HCT116 (cell line): Measurements from ENCODE around the gene RBM20.

Experiments
- ATF3 ChIP-seq: IDR thresholded peaks from 2 replicates; pipeline ENCODE4 v1.6.1; 2012
- CEBPB ChIP-seq: IDR thresholded peaks from 2 replicates; pipeline ENCODE4 v1.6.1; 2012; ENCODE audit warnings: low read depth
- CTCF ChIP-seq, 3 experiments: fragments of 200-600 bp in 1 of 3; sonication (generic) in 1 of 3; IDR thresholded peaks in 2 of 3; conservative IDR thresholded peaks in 1 of 3; 2 replicates each; pipeline ENCODE4 v1.5.1; 2012 to 2017; ENCODE audit warnings: low read depth in 2 of 3, low read length in 2 of 3, antibody characterized with exemption in 1 of 3, borderline replicate concordance in 1 of 3, control low read depth in 1 of 3, mild to moderate bottlenecking in 1 of 3, mixed read lengths in 1 of 3, mixed run types in 1 of 3, moderate library complexity in 1 of 3; ENCODE audit not compliant: insufficient read depth in 1 of 3
- EGR1 ChIP-seq: IDR thresholded peaks from 2 replicates; pipeline ENCODE4 v1.6.1; 2012; ENCODE audit warnings: low read depth
- EZH2 ChIP-seq: fragments of 200-600 bp; sonication (generic); IDR thresholded peaks from 2 replicates; pipeline ENCODE4 v1.6.1; 2017; ENCODE audit warnings: antibody characterized with exemption, mixed run types
- POLR2A ChIP-seq: IDR thresholded peaks from 2 replicates; pipeline ENCODE4 v1.7.0; 2011; ENCODE audit warnings: borderline replicate concordance; ENCODE audit not compliant: insufficient read depth, insufficient read length; ENCODE audit errors: extremely low read depth
- POLR2AphosphoS5 ChIP-seq: IDR thresholded peaks from 2 replicates; pipeline ENCODE4 v1.6.1; 2011; ENCODE audit warnings: mild to moderate bottlenecking, low read depth, low read length, moderate library complexity
- REST ChIP-seq: IDR thresholded peaks from 2 replicates; pipeline ENCODE4 v1.6.1; 2012; ENCODE audit warnings: low read depth
- ZBTB33 ChIP-seq: IDR thresholded peaks from 2 replicates; pipeline ENCODE4 v1.6.1; 2011; ENCODE audit warnings: mild to moderate bottlenecking, low read length, moderate library complexity; ENCODE audit not compliant: insufficient replicate concordance; ENCODE audit errors: extremely low read depth

GRCh38 chr10:110709964-110710587, 65.9 kb downstream of the RBM20 start:
- no peak for TF ChIP-seq POLR2AphosphoS5
- no peak for TF ChIP-seq ATF3
- TF ChIP-seq CTCF (IDR thresholded peaks at IDR 0.05 in 2 of 3, conservative IDR thresholded peaks at IDR 0.05 in 1 of 3; ENCODE audit: borderline replicate concordance in 1 of 3, insufficient read depth in 1 of 3, low read depth in 2 of 3, low read length in 2 of 3) = no peak
- no peak for TF ChIP-seq REST
- TF ChIP-seq CEBPB = no peak
- no peak for TF ChIP-seq ZBTB33
- no peak for TF ChIP-seq EGR1
- TF ChIP-seq POLR2A = no peak
- TF ChIP-seq EZH2 = no peak
